SK-N-MC (cell line): ENCODE measurements around the gene CD34.
A peak's percentile ranks its signal among the peaks of the same experiment; 100 is the strongest.

Experiments
- DNase-seq: peaks from one replicate; pipeline ENCODE4 v3.0.0-alpha.2; 2011; ENCODE audit warnings: low read depth, low spot score
- H3K27ac ChIP-seq: fragments of 200-600 bp; sonication (generic); 2 replicates; pipeline ENCODE4 v1.5.1; 2016; ENCODE audit warnings: mixed run types
- H3K36me3 ChIP-seq: fragments of 200-600 bp; sonication (generic); 2 replicates; pipeline ENCODE4 v1.6.1; 2017; ENCODE audit warnings: antibody characterized with exemption, low read length, mixed read lengths; ENCODE audit not compliant: insufficient read depth
- H3K4me3 ChIP-seq: fragments of 200-600 bp; sonication (generic); 2 replicates; pipeline ENCODE4 v1.5.1; 2016
- H3K9ac ChIP-seq: fragments of 200-600 bp; sonication (generic); 2 replicates; pipeline ENCODE4 v1.8.0; 2017; ENCODE audit warnings: mixed run types, mixed read lengths; ENCODE audit not compliant: insufficient read length
- H3K9me3 ChIP-seq: fragments of 200-600 bp; sonication (generic); 2 replicates; pipeline ENCODE4 v1.6.1; 2017; ENCODE audit warnings: low read depth, mild to moderate bottlenecking, antibody characterized with exemption, low read length, moderate library complexity, mixed read lengths
- EZH2 ChIP-seq: fragments of 200-600 bp; sonication (generic); IDR thresholded peaks from one replicate; pipeline ENCODE4 v1.6.1; 2017; ENCODE audit warnings: antibody characterized with exemption
- FOXP2 ChIP-seq: optimal IDR thresholded peaks from 2 replicates; pipeline ENCODE3; 2011; ENCODE audit warnings: mild to moderate bottlenecking, moderate library complexity; ENCODE audit not compliant: insufficient read depth; ENCODE audit errors: extremely low read length, control extremely low read depth
- POLR2AphosphoS5 ChIP-seq: IDR thresholded peaks from 2 replicates; pipeline ENCODE4 v1.6.1; 2012; ENCODE audit warnings: mild to moderate bottlenecking, low read depth, low read length, borderline replicate concordance

The CD34 gene

GRCh38 chr1:207868251-207868773 is 42.6 kb downstream of the CD34 start:
- H3K27ac ChIP-seq = no peak overlapping the region
- no peak for TF ChIP-seq FOXP2
- TF ChIP-seq EZH2 = no peak
- no peak for TF ChIP-seq POLR2AphosphoS5
- H3K9ac ChIP-seq = peak overlapping the region; percentile 75

DNA sequence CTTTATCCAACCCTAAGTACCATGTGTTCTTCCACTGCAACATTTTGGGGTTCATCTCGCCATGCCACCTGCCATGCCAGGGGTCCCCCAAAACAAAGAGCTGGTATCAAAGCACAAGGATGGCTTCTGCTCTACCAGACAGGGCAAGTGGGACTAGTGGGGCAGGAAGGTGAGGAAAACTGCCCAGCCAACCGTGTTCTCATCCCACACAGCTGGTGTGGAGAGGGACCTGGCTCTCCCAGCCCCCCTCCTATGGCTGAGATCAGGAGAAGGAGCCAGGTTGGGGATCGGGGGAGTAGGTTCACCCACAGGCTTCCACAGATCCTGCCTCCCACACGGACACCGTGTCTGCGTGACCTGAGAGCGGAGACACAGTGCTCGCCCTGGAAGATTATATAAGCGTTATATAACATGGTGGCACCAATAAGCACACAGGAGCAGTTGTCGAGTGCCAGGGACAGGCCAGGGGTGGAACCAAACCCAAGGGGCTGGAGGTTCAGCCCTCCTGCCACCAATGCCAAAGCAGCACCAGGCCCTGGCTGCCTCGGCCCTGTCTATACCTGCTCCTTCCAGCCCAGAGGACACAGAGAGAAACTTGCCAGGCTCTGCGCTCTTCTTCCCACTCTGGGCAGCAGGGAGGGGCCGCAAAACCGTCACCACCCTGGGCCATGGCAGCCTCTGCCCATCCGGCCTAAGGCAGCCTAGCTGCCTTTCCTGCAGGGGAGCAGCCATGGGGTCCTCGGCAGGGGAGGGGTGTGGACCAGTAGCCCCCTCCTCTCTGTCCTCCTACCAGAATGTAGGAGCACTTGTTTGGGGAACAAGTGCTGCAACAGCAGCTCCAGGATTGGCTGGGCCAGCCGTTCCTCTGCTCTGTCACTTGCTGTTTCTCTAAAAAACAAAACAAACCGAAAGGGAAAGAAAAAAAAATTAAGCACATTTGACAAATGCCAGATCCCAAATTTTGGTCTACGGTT is 43.5 kb downstream of the CD34 start:
- DNase-seq = no peak
- H3K36me3 ChIP-seq = no peaks in the 10 kb centered on the region
- TF ChIP-seq POLR2AphosphoS5 (no peak), EZH2 (no peak), FOXP2 (no peak)
- H3K9me3 ChIP-seq = no peaks in the 10 kb centered on the region
- no peak overlapping the region for H3K9ac ChIP-seq
- peak overlapping the region; percentile 80; the same call in 1 of the 2 replicates for H3K4me3 ChIP-seq
- no peak overlapping the region for H3K27ac ChIP-seq

More at GRCh38 chr1:207868251-207868773, 42.6 kb downstream of the CD34 start:
- peak overlapping the region; percentile 80 for H3K4me3 ChIP-seq
- H3K9me3 ChIP-seq = no peaks in the 10 kb centered on the region
- no peaks in the 10 kb centered on the region for H3K36me3 ChIP-seq
- no peak for DNase-seq

DNA sequence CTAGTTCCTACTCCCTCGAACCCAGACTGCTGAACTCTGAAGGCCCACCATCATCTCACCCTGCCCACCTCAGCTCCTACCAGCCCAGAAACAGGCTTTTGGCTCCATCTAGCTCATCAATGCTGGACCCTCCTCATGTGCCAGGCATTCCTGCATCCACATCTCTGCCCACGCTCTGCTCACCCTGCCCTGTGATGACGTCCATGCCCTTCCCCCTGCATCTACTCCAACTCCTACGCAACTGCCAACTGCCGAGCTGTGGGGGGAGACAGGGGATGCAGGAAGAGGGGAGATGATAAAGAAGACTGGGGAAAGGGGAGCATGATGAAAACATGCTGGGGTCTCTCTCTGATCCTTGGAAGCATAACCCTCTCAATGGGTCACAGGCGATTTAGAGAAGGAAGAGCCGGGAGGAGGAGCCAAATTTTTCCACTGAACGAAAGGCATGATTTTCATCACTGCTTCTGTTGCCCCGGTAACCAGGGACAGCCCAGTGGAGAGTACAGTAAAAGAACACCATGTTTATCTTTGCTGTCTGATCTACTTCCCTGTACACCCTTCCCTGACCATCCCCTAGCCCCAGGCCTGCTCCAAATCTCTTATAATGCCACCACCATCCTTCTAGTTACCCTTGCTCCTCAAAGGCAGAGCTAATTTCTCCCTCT is 44.3 kb downstream of the CD34 start:
- Histone ChIP-seq H3K27ac (no peak overlapping the region), H3K4me3 (no peak overlapping the region), H3K9ac (no peak overlapping the region), H3K36me3 (no peaks in the 10 kb centered on the region), H3K9me3 (no peaks in the 10 kb centered on the region)
- DNase-seq = no peak
- TF ChIP-seq POLR2AphosphoS5 (no peak), EZH2 (no peak), FOXP2 (no peak)

- TF ChIP-seq EZH2 (no peak), FOXP2 (no peak), POLR2AphosphoS5 (no peak)
- Histone ChIP-seq H3K9me3 (no peaks in the 10 kb centered on the region), H3K36me3 (no peaks in the 10 kb centered on the region), H3K27ac (no peak overlapping the region), H3K9ac (no peak overlapping the region), H3K4me3 (no peak overlapping the region)
- no peak for DNase-seq
These were observed 46.9 kb downstream of the CD34 start for GRCh38 chr1:207863893-207864535.

- no peak overlapping the region for H3K27ac ChIP-seq
- H3K36me3 ChIP-seq = no peaks in the 10 kb centered on the region
- no peak for DNase-seq
- no peaks in the 10 kb centered on the region for H3K9me3 ChIP-seq
- no peak overlapping the region for H3K9ac ChIP-seq
- TF ChIP-seq EZH2 (no peak), POLR2AphosphoS5 (no peak), FOXP2 (no peak)
- no peak overlapping the region for H3K4me3 ChIP-seq
These were observed 48.6 kb downstream of the CD34 start for GRCh38 chr1:207862241-207862787.

GRCh38 chr1:207861442-207862177 is 49.3 kb downstream of the CD34 start:
- no peak for TF ChIP-seq EZH2
- TF ChIP-seq POLR2AphosphoS5 = no peak
- no peak for TF ChIP-seq FOXP2
- Histone ChIP-seq H3K9ac (no peak overlapping the region), H3K4me3 (no peak overlapping the region), H3K36me3 (no peaks in the 10 kb centered on the region), H3K27ac (no peak overlapping the region), H3K9me3 (no peaks in the 10 kb centered on the region)
- no peak for DNase-seq

DNA sequence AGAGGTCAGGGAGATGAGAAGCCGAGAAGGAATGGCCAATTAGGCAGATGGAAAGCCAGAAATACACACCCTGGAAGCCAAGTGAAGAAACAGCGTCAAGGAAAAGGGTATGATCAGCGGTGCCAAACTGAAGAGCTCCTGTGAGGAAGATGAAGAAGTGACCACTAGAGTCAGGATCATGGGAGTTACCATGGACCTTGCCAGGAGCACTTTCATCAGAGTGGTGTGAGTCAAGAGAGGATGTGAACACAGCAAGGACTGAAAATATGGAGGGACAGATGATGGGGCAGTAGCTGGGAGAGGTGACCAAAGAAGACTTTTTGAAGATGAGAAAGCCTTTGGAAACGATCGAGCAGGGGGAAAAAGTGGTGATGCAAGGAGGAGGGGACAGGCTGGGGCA is 50.4 kb downstream of the CD34 start:
- H3K9ac ChIP-seq = no peak overlapping the region
- H3K9me3 ChIP-seq = no peaks in the 10 kb centered on the region
- no peak for DNase-seq
- H3K4me3 ChIP-seq = no peak overlapping the region
- no peak for TF ChIP-seq EZH2
- TF ChIP-seq POLR2AphosphoS5 = no peak
- no peak for TF ChIP-seq FOXP2
- H3K27ac ChIP-seq = no peak overlapping the region
- no peaks in the 10 kb centered on the region for H3K36me3 ChIP-seq
